ENCODE measurements around the gene PAOX.

Gene PAOX

DNA sequence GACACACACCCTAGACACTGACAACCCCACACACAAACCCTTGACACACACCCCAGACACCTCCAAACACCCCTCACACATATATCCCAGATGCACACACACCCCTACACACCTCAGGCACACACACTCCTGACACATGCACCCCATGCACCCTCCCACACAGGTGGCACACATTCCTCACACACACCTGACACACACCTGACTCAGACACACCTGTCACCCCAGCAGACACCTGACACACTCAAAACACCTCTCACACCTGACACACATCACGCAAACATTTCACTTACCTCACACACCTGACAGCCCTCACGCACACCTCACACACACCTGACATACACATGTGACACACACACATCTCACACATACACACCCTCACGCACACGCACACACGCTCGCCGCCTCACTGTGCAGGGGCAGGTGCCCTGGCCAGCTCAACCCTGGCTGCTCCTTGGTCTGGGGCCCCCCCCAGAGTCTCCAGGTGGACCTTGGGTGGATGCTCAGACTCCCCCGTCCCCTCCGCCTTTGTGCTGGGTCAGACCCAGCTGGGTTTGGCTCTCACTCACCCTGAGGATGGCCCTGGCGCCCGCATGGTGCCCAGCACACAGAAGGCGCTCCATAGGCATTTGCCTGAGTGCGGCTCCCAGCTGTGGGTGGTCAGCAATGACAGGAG, 39.2 kb upstream of the PAOX start:
- H3K36me3 ChIP-seq (ENCODE audit: insufficient read depth, low read length) = no peaks in the 10 kb centered on the region
- no peak overlapping the region for H3K9ac ChIP-seq (ENCODE audit: low read depth, low read length)
- no peaks in the 10 kb centered on the region for H3K9me3 ChIP-seq (replicated peaks; ENCODE audit: low read length)
- H3K4me1 ChIP-seq (ENCODE audit: control insufficient read depth, insufficient read depth, low read length) = peaks cover 9% of the 10 kb centered on the region
- peaks cover 44% of the 10 kb centered on the region for H3K27me3 ChIP-seq (ENCODE audit: control insufficient read depth, insufficient read depth, low read length)
- no peak overlapping the region for H3K4me2 ChIP-seq (ENCODE audit: low read length)
- no peak overlapping the region for H3K4me3 ChIP-seq (ENCODE audit: low read length)

DNA sequence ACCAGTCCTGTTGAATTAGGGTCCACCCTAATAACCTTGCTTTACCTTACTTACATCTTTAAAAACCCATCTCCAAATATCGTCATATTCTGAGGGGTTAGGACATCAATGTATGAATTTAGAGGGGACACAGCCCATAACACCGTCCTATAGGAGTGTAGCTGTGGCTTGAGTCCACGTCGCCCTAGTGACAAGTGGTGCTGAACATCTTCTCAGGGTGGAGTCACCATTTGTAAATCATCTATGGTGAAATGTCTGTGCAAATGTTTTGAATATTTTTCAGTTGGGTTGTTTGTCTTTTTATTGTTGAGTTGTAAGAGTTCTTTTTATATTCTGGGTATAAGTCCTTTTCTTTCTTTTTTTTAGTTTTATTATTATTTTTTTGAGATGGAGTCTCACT, 37.1 kb upstream of the PAOX start:
- Histone ChIP-seq H3K9ac (ENCODE audit: low read depth, low read length) (no peak overlapping the region), H3K27me3 (ENCODE audit: control insufficient read depth, insufficient read depth, low read length) (peaks cover 35% of the 10 kb centered on the region), H3K4me3 (ENCODE audit: low read length) (no peak overlapping the region), H3K9me3 (replicated peaks; ENCODE audit: low read length) (no peaks in the 10 kb centered on the region), H3K4me2 (ENCODE audit: low read length) (no peak overlapping the region), H3K36me3 (ENCODE audit: insufficient read depth, low read length) (no peaks in the 10 kb centered on the region), H3K4me1 (ENCODE audit: control insufficient read depth, insufficient read depth, low read length) (no peaks in the 10 kb centered on the region)

DNA sequence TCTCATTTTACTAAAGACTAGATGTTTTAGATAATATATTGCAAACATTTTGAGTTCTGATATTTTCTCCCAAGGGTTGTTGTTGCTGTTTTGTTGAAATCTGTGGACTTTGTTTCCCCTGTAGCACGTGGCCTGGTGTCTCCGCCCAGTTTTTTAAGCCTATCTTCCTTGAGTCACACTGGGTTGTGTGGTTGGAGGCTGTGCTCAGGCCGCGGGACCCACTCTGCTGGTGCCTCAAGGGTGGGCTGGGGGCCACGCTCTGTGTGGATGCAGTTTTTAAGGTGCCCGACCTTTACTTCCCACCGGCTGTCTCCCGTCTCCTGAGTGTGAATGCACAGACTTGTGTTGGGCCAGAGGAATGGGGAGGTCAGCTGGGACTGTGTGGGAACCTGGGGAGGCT, 36.1 kb upstream of the PAOX start:
- Histone ChIP-seq H3K4me1 (ENCODE audit: control insufficient read depth, insufficient read depth, low read length) (no peaks in the 10 kb centered on the region), H3K4me2 (ENCODE audit: low read length) (no peak overlapping the region), H3K4me3 (ENCODE audit: low read length) (no peak overlapping the region), H3K9me3 (replicated peaks; ENCODE audit: low read length) (no peaks in the 10 kb centered on the region), H3K27me3 (ENCODE audit: control insufficient read depth, insufficient read depth, low read length) (peaks cover 31% of the 10 kb centered on the region), H3K36me3 (ENCODE audit: insufficient read depth, low read length) (no peaks in the 10 kb centered on the region), H3K9ac (ENCODE audit: low read depth, low read length) (no peak overlapping the region)

DNA sequence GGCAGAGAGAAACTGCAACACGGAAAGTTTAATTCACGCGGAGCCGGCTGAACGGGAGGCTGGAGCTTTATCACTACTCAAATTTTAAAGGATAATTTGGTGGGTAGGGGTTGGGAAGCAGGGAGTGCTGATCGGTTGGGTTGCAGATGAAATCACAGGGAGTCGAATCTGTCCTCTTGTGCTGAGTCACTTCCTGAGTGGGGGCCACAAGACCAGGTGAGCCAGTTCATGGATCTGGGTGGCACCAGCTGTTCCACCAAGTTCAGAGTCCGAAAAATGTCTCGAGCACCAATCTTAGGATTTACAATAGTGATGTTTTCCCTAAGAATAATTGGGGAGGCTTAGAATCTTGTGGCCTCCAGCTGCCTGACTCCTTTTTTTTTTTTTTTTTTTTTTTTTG, 35.5 kb upstream of the PAOX start:
- Histone ChIP-seq H3K4me1 (ENCODE audit: control insufficient read depth, insufficient read depth, low read length) (no peaks in the 10 kb centered on the region), H3K4me3 (ENCODE audit: low read length) (no peak overlapping the region), H3K36me3 (ENCODE audit: insufficient read depth, low read length) (no peaks in the 10 kb centered on the region), H3K9ac (ENCODE audit: low read depth, low read length) (no peak overlapping the region), H3K9me3 (replicated peaks; ENCODE audit: low read length) (no peaks in the 10 kb centered on the region), H3K4me2 (ENCODE audit: low read length) (no peak overlapping the region), H3K27me3 (ENCODE audit: control insufficient read depth, insufficient read depth, low read length) (peaks cover 31% of the 10 kb centered on the region)

DNA sequence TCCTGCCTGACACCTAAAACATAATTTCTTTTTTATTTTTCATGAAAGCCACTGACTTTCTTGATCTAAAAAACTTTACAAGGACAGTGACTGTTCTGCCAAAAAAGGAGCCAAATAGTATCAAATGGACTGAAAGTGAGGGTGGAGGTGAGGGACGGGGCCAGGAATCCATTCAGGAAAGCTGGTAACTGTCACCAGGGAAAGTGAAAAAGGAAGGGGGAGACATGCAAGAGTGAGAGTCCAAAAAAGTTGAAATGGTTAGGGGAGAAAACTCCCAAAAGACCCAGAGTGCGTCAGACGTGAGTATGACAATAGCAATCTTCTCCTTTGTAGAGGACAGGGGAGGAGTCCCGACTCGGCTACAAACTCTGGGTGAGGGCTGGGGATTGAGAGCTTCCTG, 34.8 kb upstream of the PAOX start:
- no peak overlapping the region for H3K9ac ChIP-seq (ENCODE audit: low read depth, low read length)
- peaks cover 31% of the 10 kb centered on the region for H3K27me3 ChIP-seq (ENCODE audit: control insufficient read depth, insufficient read depth, low read length)
- H3K4me1 ChIP-seq (ENCODE audit: control insufficient read depth, insufficient read depth, low read length) = no peaks in the 10 kb centered on the region
- H3K9me3 ChIP-seq (replicated peaks; ENCODE audit: low read length) = no peaks in the 10 kb centered on the region
- H3K4me3 ChIP-seq (ENCODE audit: low read length) = no peak overlapping the region
- H3K4me2 ChIP-seq (ENCODE audit: low read length) = no peak overlapping the region
- H3K36me3 ChIP-seq (ENCODE audit: insufficient read depth, low read length) = no peaks in the 10 kb centered on the region

DNA sequence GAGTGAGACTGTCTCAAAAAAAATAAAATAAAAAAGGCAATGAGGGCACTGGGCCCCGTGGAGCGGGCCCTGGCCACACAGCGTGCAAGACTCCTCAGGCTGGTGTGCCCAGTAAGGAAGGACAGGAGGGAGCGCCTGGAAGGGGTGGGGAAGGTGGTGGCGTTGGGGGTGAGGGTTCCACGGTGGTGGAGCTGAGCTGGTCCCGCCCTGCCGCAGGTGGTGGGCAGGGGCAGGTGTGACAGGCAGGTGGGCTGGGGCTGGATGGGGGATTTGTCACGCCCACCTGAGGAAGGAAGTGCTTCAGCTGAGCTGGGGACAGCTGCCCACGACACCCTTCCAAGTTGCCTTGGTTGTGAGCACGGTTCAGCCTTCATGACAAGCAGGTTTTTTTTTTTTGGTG, 32.6 kb upstream of the PAOX start:
- H3K27me3 ChIP-seq (ENCODE audit: control insufficient read depth, insufficient read depth, low read length) = peaks cover 31% of the 10 kb centered on the region
- no peaks in the 10 kb centered on the region for H3K9me3 ChIP-seq (replicated peaks; ENCODE audit: low read length)
- no peaks in the 10 kb centered on the region for H3K36me3 ChIP-seq (ENCODE audit: insufficient read depth, low read length)
- no peak overlapping the region for H3K4me3 ChIP-seq (ENCODE audit: low read length)
- no peaks in the 10 kb centered on the region for H3K4me1 ChIP-seq (ENCODE audit: control insufficient read depth, insufficient read depth, low read length)
- H3K9ac ChIP-seq (ENCODE audit: low read depth, low read length) = no peak overlapping the region
- no peak overlapping the region for H3K4me2 ChIP-seq (ENCODE audit: low read length)

DNA sequence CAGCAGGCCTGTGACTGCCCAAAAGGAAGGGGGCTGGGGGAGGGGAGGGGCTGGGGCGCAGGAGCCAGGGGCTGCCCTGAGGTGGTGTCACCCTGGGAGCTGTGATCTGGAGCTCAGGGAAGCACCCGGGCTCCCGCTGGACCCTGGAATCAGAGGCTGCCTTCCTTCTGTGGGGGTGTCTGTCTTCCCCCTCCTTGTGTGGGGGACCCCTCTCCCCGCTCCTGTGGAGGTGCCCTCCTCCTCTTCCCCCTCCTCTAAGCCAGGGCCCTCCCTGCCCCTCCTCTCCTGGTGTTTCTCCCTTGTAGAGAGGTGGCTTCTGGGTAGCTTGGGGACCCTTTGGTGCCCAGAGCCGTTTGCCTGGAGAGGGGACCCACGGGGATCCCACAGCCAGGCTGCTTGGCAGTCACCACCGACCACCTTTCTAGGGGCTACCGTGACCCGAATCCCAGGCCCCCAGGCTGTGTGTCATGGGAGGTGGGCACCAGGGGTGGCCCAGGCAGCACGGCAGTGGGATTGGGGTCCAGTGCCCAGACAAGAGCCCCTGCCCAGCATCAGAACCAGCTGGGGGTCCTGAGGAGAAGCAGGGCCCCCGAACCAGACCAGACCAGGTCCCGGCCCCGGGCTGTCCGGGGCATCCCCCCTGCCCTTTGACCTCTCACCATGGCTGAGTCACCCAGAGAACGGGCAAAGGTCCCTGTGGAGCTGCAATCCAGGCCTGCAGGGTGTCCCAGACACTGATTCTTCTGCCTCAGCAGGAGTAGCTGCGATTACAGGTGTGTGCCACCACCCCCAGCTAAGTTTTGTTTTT, 31.1 kb upstream of the PAOX start:
- Histone ChIP-seq H3K4me2 (ENCODE audit: low read length) (no peak overlapping the region), H3K4me1 (ENCODE audit: control insufficient read depth, insufficient read depth, low read length) (no peaks in the 10 kb centered on the region), H3K36me3 (ENCODE audit: insufficient read depth, low read length) (no peaks in the 10 kb centered on the region), H3K9ac (ENCODE audit: low read depth, low read length) (no peak overlapping the region), H3K9me3 (replicated peaks; ENCODE audit: low read length) (no peaks in the 10 kb centered on the region), H3K27me3 (ENCODE audit: control insufficient read depth, insufficient read depth, low read length) (peaks cover 26% of the 10 kb centered on the region), H3K4me3 (ENCODE audit: low read length) (no peak overlapping the region)

DNA sequence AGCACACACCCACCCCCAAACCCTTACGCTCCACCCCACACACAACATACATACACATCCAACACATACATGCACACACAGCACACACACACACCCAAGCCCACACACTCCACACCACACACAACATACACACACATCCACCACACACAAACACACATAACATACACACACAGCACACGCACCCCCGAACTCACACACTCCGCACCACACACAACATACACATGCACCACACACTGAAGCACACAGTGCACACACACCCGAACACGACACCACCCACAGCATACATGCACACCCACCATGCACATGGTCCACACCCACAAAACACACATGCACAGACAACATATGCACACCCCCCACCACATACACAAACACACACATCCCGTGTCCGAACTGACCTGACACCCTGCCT, 29.9 kb upstream of the PAOX start:
- H3K4me3 ChIP-seq (ENCODE audit: low read length) = no peak overlapping the region
- no peaks in the 10 kb centered on the region for H3K36me3 ChIP-seq (ENCODE audit: insufficient read depth, low read length)
- H3K9me3 ChIP-seq (replicated peaks; ENCODE audit: low read length) = no peaks in the 10 kb centered on the region
- peaks cover 18% of the 10 kb centered on the region for H3K27me3 ChIP-seq (ENCODE audit: control insufficient read depth, insufficient read depth, low read length)
- H3K9ac ChIP-seq (ENCODE audit: low read depth, low read length) = no peak overlapping the region
- no peak overlapping the region for H3K4me2 ChIP-seq (ENCODE audit: low read length)
- no peaks in the 10 kb centered on the region for H3K4me1 ChIP-seq (ENCODE audit: control insufficient read depth, insufficient read depth, low read length)

DNA sequence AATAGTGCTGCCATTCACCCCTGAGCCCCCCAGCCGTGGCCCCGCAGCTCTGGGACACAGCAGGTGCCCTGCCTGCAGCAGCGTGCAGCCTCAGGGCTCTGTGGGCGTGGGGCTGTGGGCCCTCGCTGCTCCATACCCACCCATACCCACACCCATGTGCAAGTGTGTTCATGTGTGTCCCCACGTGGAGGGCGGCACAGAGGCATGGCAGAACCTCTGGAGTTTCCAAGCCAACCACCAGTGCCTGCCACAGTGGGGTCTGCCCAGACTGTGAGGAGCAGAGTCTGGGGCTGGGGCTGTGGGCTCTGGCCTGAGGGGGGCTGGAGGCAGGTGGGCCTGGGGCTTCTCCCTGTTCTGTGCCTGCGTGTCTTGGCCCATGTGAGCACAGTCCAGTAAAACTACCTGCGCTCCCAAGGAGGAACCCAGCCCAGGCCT, 29.5 kb upstream of the PAOX start:
- Histone ChIP-seq H3K27me3 (ENCODE audit: control insufficient read depth, insufficient read depth, low read length) (peaks cover 14% of the 10 kb centered on the region), H3K4me3 (ENCODE audit: low read length) (no peak overlapping the region), H3K4me1 (ENCODE audit: control insufficient read depth, insufficient read depth, low read length) (no peaks in the 10 kb centered on the region), H3K9ac (ENCODE audit: low read depth, low read length) (no peak overlapping the region), H3K36me3 (ENCODE audit: insufficient read depth, low read length) (no peaks in the 10 kb centered on the region), H3K4me2 (ENCODE audit: low read length) (no peak overlapping the region), H3K9me3 (replicated peaks; ENCODE audit: low read length) (no peaks in the 10 kb centered on the region)

DNA sequence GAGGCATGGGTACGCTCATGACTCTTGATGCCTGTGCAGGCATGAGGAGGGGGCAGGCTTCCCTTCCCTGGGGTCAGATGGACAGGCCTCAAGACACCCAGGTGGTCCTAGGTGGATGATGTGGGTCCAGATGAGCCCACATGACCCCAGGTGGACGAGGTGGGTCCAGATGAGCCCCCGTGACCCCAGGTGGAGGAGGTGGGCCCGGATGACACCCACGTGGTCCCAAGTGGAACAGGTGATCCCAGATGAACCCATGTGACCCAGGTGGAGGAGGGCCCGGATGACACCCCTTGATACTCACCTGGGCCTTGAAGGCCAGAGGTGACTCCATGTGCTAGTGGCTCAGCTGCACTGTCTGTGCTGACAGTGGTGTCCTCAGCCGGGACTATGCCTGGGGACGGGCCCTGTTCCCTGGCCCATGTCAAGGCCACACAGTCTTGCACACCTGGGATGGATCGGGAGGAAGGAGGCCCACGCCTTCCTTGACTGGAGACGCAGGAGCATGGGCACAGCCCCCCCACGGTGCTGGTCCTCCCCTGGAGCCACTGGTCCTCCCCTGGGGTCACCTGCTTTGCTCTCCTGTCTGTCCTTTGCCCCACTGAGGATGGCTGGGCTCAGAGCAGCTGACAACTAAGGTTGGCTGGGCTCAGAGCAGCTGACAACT, 28.6 kb upstream of the PAOX start:
- no peak overlapping the region for H3K4me3 ChIP-seq (ENCODE audit: low read length)
- H3K4me2 ChIP-seq (ENCODE audit: low read length) = no peak overlapping the region
- H3K9me3 ChIP-seq (replicated peaks; ENCODE audit: low read length) = no peaks in the 10 kb centered on the region
- H3K9ac ChIP-seq (ENCODE audit: low read depth, low read length) = no peak overlapping the region
- no peaks in the 10 kb centered on the region for H3K36me3 ChIP-seq (ENCODE audit: insufficient read depth, low read length)
- peaks cover 6% of the 10 kb centered on the region for H3K27me3 ChIP-seq (ENCODE audit: control insufficient read depth, insufficient read depth, low read length)
- H3K4me1 ChIP-seq (ENCODE audit: control insufficient read depth, insufficient read depth, low read length) = no peaks in the 10 kb centered on the region

DNA sequence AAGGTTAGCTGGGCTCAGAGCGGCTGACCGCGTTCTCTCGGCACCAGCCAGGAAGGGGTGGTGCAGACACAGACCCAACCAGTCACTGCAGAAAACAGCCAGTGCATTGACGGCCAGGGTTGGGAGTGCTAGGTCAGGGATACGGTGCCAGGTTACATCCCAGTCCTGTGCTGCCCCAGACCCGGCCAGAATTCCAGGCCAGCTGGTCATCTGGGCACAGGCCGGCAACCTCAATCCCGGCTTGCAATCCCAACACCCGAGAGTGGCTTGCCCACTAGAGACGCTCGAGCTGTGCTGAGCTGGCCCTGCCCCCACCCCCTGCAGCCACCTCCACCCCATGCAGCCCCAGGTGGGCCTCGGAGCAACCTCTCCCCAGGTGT, 28.1 kb upstream of the PAOX start:
- Histone ChIP-seq H3K9ac (ENCODE audit: low read depth, low read length) (no peak overlapping the region), H3K9me3 (replicated peaks; ENCODE audit: low read length) (no peaks in the 10 kb centered on the region), H3K4me2 (ENCODE audit: low read length) (no peak overlapping the region), H3K36me3 (ENCODE audit: insufficient read depth, low read length) (no peaks in the 10 kb centered on the region), H3K4me1 (ENCODE audit: control insufficient read depth, insufficient read depth, low read length) (no peaks in the 10 kb centered on the region), H3K27me3 (ENCODE audit: control insufficient read depth, insufficient read depth, low read length) (peaks cover 3% of the 10 kb centered on the region), H3K4me3 (ENCODE audit: low read length) (no peak overlapping the region)

Data from skeletal muscle satellite cell (primary cell).